Measurements from ENCODE around the gene SRC. TPM values are rescaled to one million over a fixed set of nuclear protein-coding genes. Genes with fewer than 3 reads are reported as not detected.
A peak's percentile ranks its signal among the peaks of the same experiment; 100 is the strongest.

The SRC gene
- total RNA-seq, 1 experiment from 2014 or later, result 7.2 TPM

GRCh38 chr20:37315021-37315451 lies 30.9 kb upstream of the SRC start:
- DNase-seq (ENCODE audit: low spot score), result peak; percentile 41

GRCh38 chr20:37315452-37316110 lies 30.4 kb upstream of the SRC start:
- no peak for DNase-seq (ENCODE audit: low spot score)

- DNase-seq (ENCODE audit: low spot score), result no peak
These were observed 29.7 kb upstream of the SRC start for GRCh38 chr20:37316116-37316774.

- DNase-seq (ENCODE audit: low spot score), result no peak
These were observed 29.2 kb upstream of the SRC start for GRCh38 chr20:37316775-37317170.

- DNase-seq (ENCODE audit: low spot score), result no peak
These were observed 28.6 kb upstream of the SRC start for GRCh38 chr20:37317316-37317715.

- DNase-seq (ENCODE audit: low spot score), result no peak
These were observed 27.8 kb upstream of the SRC start for GRCh38 chr20:37317994-37318640.

GRCh38 chr20:37319151-37319671 lies 26.7 kb upstream of the SRC start:
- DNase-seq (ENCODE audit: low spot score), result no peak

GRCh38 chr20:37323985-37324384 lies 22.0 kb upstream of the SRC start:
- DNase-seq (ENCODE audit: low spot score), result no peak

GRCh38 chr20:37325206-37325605 lies 20.7 kb upstream of the SRC start:
- DNase-seq (ENCODE audit: low spot score), result no peak

- DNase-seq (ENCODE audit: low spot score), result no peak
These were observed 19.3 kb upstream of the SRC start for GRCh38 chr20:37326666-37327065.

- no peak for DNase-seq (ENCODE audit: low spot score)
These were observed 18.2 kb upstream of the SRC start for GRCh38 chr20:37327748-37328147.

- no peak for DNase-seq (ENCODE audit: low spot score)
These were observed 17.6 kb upstream of the SRC start for GRCh38 chr20:37328149-37328945.

GRCh38 chr20:37329481-37330165 lies 16.3 kb upstream of the SRC start:
- no peak for DNase-seq (ENCODE audit: low spot score)

GRCh38 chr20:37330316-37330715 lies 15.6 kb upstream of the SRC start:
- DNase-seq (ENCODE audit: low spot score), result no peak

GRCh38 chr20:37331060-37331857 lies 14.7 kb upstream of the SRC start:
- DNase-seq (ENCODE audit: low spot score), result no peak

GRCh38 chr20:37333130-37333847 lies 12.7 kb upstream of the SRC start:
- DNase-seq (ENCODE audit: low spot score), result no peak

- no peak for DNase-seq (ENCODE audit: low spot score)
These were observed 12.1 kb upstream of the SRC start for GRCh38 chr20:37333848-37334318.

GRCh38 chr20:37334450-37334849 lies 11.5 kb upstream of the SRC start:
- DNase-seq (ENCODE audit: low spot score), result no peak

GRCh38 chr20:37335642-37336368 lies 10.1 kb upstream of the SRC start:
- DNase-seq (ENCODE audit: low spot score), result no peak
